Mesenchymal stem cell (in vitro differentiated cells and primary cell): Measurements from ENCODE around the gene CD274.

Source experiments
- DNase-seq: peaks from one replicate; pipeline ENCODE4 v3.0.0-alpha.2; 2013
- H2AFZ ChIP-seq: one replicate; pipeline ENCODE4 v1.6.1; 2013; ENCODE audit warnings: low read depth, mild to moderate bottlenecking, control low read depth, inconsistent platforms, low read length, moderate library complexity
- H2AK5ac ChIP-seq: 2 replicates; pipeline ENCODE4 v1.6.1; 2013; ENCODE audit warnings: low read length, moderate library complexity, mild to moderate bottlenecking, inconsistent platforms; ENCODE audit not compliant: severe bottlenecking
- H2BK120ac ChIP-seq: one replicate; pipeline ENCODE4 v1.6.1; 2013; ENCODE audit warnings: low read depth, mild to moderate bottlenecking, inconsistent platforms, low read length, moderate library complexity
- H2BK12ac ChIP-seq, 2 experiments: one replicate each; pipeline ENCODE4 v1.6.1; 2013; ENCODE audit warnings: inconsistent platforms in 2 of 2, low read length in 2 of 2, mild to moderate bottlenecking in 2 of 2, moderate library complexity in 2 of 2, control low read depth in 1 of 2
- H2BK15ac ChIP-seq: one replicate; pipeline ENCODE4 v1.6.1; 2013; ENCODE audit warnings: mild to moderate bottlenecking, low read depth, inconsistent platforms; ENCODE audit not compliant: poor library complexity, severe bottlenecking
- H2BK5ac ChIP-seq: 2 replicates; pipeline ENCODE4 v1.6.1; 2013; ENCODE audit warnings: low read depth, mild to moderate bottlenecking, low read length, control low read depth, inconsistent platforms; ENCODE audit not compliant: poor library complexity, severe bottlenecking
- H3K14ac ChIP-seq, 2 experiments: one replicate each; pipeline ENCODE4 v1.6.1; 2013; ENCODE audit warnings: inconsistent platforms in 2 of 2, low read length in 2 of 2, control low read depth in 1 of 2, mild to moderate bottlenecking in 1 of 2, moderate library complexity in 1 of 2
- H3K18ac ChIP-seq, 2 experiments: one replicate each; pipeline ENCODE4 v1.6.1; 2013; ENCODE audit warnings: inconsistent platforms in 2 of 2, low read length in 2 of 2, control low read depth in 1 of 2, low read depth in 1 of 2, mild to moderate bottlenecking in 1 of 2
- H3K23ac ChIP-seq, 2 experiments: one replicate each; pipeline ENCODE4 v1.6.1; 2013; ENCODE audit warnings: inconsistent platforms in 2 of 2, low read length in 2 of 2, mild to moderate bottlenecking in 2 of 2, moderate library complexity in 2 of 2, control low read depth in 1 of 2
- H3K27ac ChIP-seq: 2 replicates; pipeline ENCODE4 v1.5.1; 2013; ENCODE audit warnings: mild to moderate bottlenecking, moderate library complexity, low read length, control low read depth, inconsistent platforms; ENCODE audit not compliant: poor library complexity, severe bottlenecking
- H3K27me3 ChIP-seq, 2 experiments: 2 replicates each; pipeline versions ENCODE4 v1.6.1 to v1.7.0; 2013; ENCODE audit warnings: low read length in 2 of 2, mild to moderate bottlenecking in 2 of 2, moderate library complexity in 2 of 2, control low read depth in 1 of 2, inconsistent platforms in 1 of 2; ENCODE audit not compliant: control insufficient read depth in 1 of 2, insufficient read depth in 1 of 2
- H3K36me3 ChIP-seq, 2 experiments: 2 replicates each; pipeline versions ENCODE4 v1.6.1 to v1.7.0; 2013; ENCODE audit warnings: low read length in 2 of 2, control low read depth in 1 of 2, inconsistent platforms in 1 of 2, low read depth in 1 of 2, mild to moderate bottlenecking in 1 of 2; ENCODE audit not compliant: insufficient read depth in 2 of 2, control insufficient read depth in 1 of 2
- H3K4ac ChIP-seq, 2 experiments: one replicate each; pipeline ENCODE4 v1.6.1; 2013; ENCODE audit warnings: inconsistent platforms in 2 of 2, low read length in 2 of 2, mild to moderate bottlenecking in 2 of 2, moderate library complexity in 2 of 2, control low read depth in 1 of 2, low read depth in 1 of 2
- H3K4me1 ChIP-seq: 2 replicates; pipeline ENCODE4 v1.6.1; 2013; ENCODE audit warnings: low read depth, low read length, control low read depth; ENCODE audit not compliant: control insufficient read depth, insufficient read depth
- H3K4me2 ChIP-seq: 2 replicates; pipeline ENCODE4 v1.6.1; 2013; ENCODE audit warnings: low read length, mild to moderate bottlenecking, inconsistent platforms; ENCODE audit not compliant: poor library complexity, severe bottlenecking
- H3K4me3 ChIP-seq, 2 experiments: 2 replicates each; pipeline versions ENCODE4 v1.5.1 to v1.7.0; 2013; ENCODE audit warnings: low read length in 2 of 2, mild to moderate bottlenecking in 2 of 2, control low read depth in 1 of 2, low read depth in 1 of 2; ENCODE audit not compliant: insufficient read depth in 1 of 2
- H3K79me1 ChIP-seq: replicated peaks from 2 replicates; pipeline ENCODE4 v1.6.1; 2013; ENCODE audit warnings: mild to moderate bottlenecking, control low read depth, low read length, inconsistent platforms; ENCODE audit not compliant: poor library complexity, severe bottlenecking
- H3K9ac ChIP-seq: 2 replicates; pipeline ENCODE4 v1.7.0; 2013; ENCODE audit warnings: mild to moderate bottlenecking, low read length, moderate library complexity
- H3K9me3 ChIP-seq: 2 replicates; pipeline ENCODE4 v1.7.0; 2013; ENCODE audit warnings: mild to moderate bottlenecking, low read length; ENCODE audit not compliant: control insufficient read depth
- H4K8ac ChIP-seq: one replicate; pipeline ENCODE4 v1.6.1; 2013; ENCODE audit warnings: inconsistent platforms, mild to moderate bottlenecking, low read length, moderate library complexity
- H4K91ac ChIP-seq: one replicate; pipeline ENCODE4 v1.6.1; 2013; ENCODE audit warnings: mild to moderate bottlenecking, low read length, inconsistent platforms
- WGBS: methylation state at CpG from one replicate; pipeline ENCODE4 v1.1.7; 2013; ENCODE audit warnings: mixed read lengths; 5-methylcytosine and 5-hydroxymethylcytosine counted together

The CD274 gene

GRCh38 chr9:5502553-5502952, 52.2 kb downstream of the CD274 start:
- no peak overlapping the region for H2BK120ac ChIP-seq
- H2AFZ ChIP-seq: no peak overlapping the region
- 96% methylated on average over 6 of the region's 6 CpGs for WGBS
- H3K14ac ChIP-seq: peak overlapping the region in 1 of 2 experiments; percentile 46
- peak overlapping the region; percentile 82 for H4K8ac ChIP-seq
- H3K18ac ChIP-seq: no peak overlapping the region
- no peak overlapping the region for H3K4me2 ChIP-seq
- no peaks in the 10 kb centered on the region for H3K79me1 ChIP-seq
- peak overlapping the region in 1 of 2 experiments; percentile 12 for H3K4me3 ChIP-seq
- no peak for DNase-seq
- peak overlapping the region; percentile 77 for H4K91ac ChIP-seq
- H3K4ac ChIP-seq: peak overlapping the region in 1 of 2 experiments; percentile 35
- no peak overlapping the region for H2AK5ac ChIP-seq
- H2BK15ac ChIP-seq: peak overlapping the region; percentile 13
- H3K9me3 ChIP-seq: peaks cover 5% of the 10 kb centered on the region
- H3K27me3 ChIP-seq: no peaks in the 10 kb centered on the region
- H2BK12ac ChIP-seq: peak overlapping the region; percentile 0 to 69
- H3K27ac ChIP-seq: no peak overlapping the region
- H3K9ac ChIP-seq: no peak overlapping the region
- H3K23ac ChIP-seq: no peak overlapping the region
- no peak overlapping the region for H2BK5ac ChIP-seq
- H3K4me1 ChIP-seq: no peaks in the 10 kb centered on the region
- no peaks in the 10 kb centered on the region for H3K36me3 ChIP-seq

- Histone ChIP-seq H3K4me2 (no peak overlapping the region), H3K9ac (peak overlapping the region; percentile 93), H2BK12ac (no peak overlapping the region), H3K9me3 (no peaks in the 10 kb centered on the region), H2BK120ac (no peak overlapping the region), H3K18ac (no peak overlapping the region), H3K4ac (no peak overlapping the region), H4K8ac (no peak overlapping the region), H3K36me3 (no peaks in the 10 kb centered on the region), H3K79me1 (peaks cover 6% of the 10 kb centered on the region), H2BK5ac (peak overlapping the region; percentile 81), H3K4me3 (peak overlapping the region in 1 of 2 experiments; percentile 84), H2AFZ (no peak overlapping the region), H3K27me3 (no peaks in the 10 kb centered on the region), H3K4me1 (peaks cover 7% of the 10 kb centered on the region), H3K14ac (no peak overlapping the region), H4K91ac (no peak overlapping the region), H3K27ac (peak overlapping the region; percentile 91), H3K23ac (no peak overlapping the region), H2BK15ac (no peak overlapping the region), H2AK5ac (no peak overlapping the region)
- 0% methylated on average over 2 of the region's 2 CpGs for WGBS
- DNase-seq: peak; percentile 90
Measured at GRCh38 chr9:5509573-5509972, 59.2 kb downstream of the CD274 start.

GRCh38 chr9:5510360-5510931, 60.1 kb downstream of the CD274 start, which contains the start of gene PDCD1LG2:
Gene PDCD1LG2 (plus strand): TSS chr9:5510531. CDS start chr9:5522547, 12,016 bp downstream.
- H3K9me3 ChIP-seq: no peaks in the 10 kb centered on the region
- H2BK15ac ChIP-seq: no peak within 1 kb of the TSS
- H3K4me2 ChIP-seq: peak within 1 kb of the TSS; percentile 18
- H3K79me1 ChIP-seq: peaks cover 8% of the 10 kb centered on the region
- no peak within 1 kb of the TSS for H3K23ac ChIP-seq
- H2BK12ac ChIP-seq: peak within 1 kb of the TSS; percentile 81 to 100
- peak within 1 kb of the TSS; percentile 57 to 84 for H3K4ac ChIP-seq
- peak within 1 kb of the TSS; percentile 81 for H2BK120ac ChIP-seq
- H3K14ac ChIP-seq: no peak within 1 kb of the TSS
- peak within 1 kb of the TSS; percentile 74 for H4K91ac ChIP-seq
- H3K4me1 ChIP-seq: peaks cover 10% of the 10 kb centered on the region
- peak within 1 kb of the TSS; percentile 96 for H4K8ac ChIP-seq
- H3K18ac ChIP-seq: peak within 1 kb of the TSS; percentile 70 to 81
- H3K27me3 ChIP-seq: no peaks in the 10 kb centered on the region
- WGBS: 0% methylated on average over 3 of the region's 4 CpGs
- H2AK5ac ChIP-seq: peak within 1 kb of the TSS; percentile 25
- peak within 1 kb of the TSS; percentile 2 for H2AFZ ChIP-seq
- DNase-seq: peak; percentile 89
- peak within 1 kb of the TSS; percentile 93 for H3K9ac ChIP-seq
- peak within 1 kb of the TSS; percentile 91 for H3K27ac ChIP-seq
- H3K4me3 ChIP-seq: peak within 1 kb of the TSS in 1 of 2 experiments; percentile 84
- peak within 1 kb of the TSS; percentile 81 for H2BK5ac ChIP-seq
- no peaks in the 10 kb centered on the region for H3K36me3 ChIP-seq

GRCh38 chr9:5510989-5511388, 60.6 kb downstream of the CD274 start:
- H3K36me3 ChIP-seq: no peaks in the 10 kb centered on the region
- no peak overlapping the region for H3K14ac ChIP-seq
- DNase-seq: no peak
- no peak overlapping the region for H4K91ac ChIP-seq
- H2BK120ac ChIP-seq: no peak overlapping the region
- no peak overlapping the region for H3K23ac ChIP-seq
- peak overlapping the region; percentile 93 for H3K9ac ChIP-seq
- H2BK5ac ChIP-seq: peak overlapping the region; percentile 68
- no peak overlapping the region for H3K4me2 ChIP-seq
- H2AK5ac ChIP-seq: no peak overlapping the region
- peak overlapping the region; percentile 91 for H3K27ac ChIP-seq
- peaks cover 10% of the 10 kb centered on the region for H3K4me1 ChIP-seq
- peak overlapping the region in 1 of 2 experiments; percentile 81 for H3K18ac ChIP-seq
- no peaks in the 10 kb centered on the region for H3K9me3 ChIP-seq
- no peak overlapping the region for H2BK15ac ChIP-seq
- no peak overlapping the region for H2BK12ac ChIP-seq
- H3K27me3 ChIP-seq: no peaks in the 10 kb centered on the region
- peak overlapping the region; percentile 2 for H2AFZ ChIP-seq
- 80% methylated on average over 2 of the region's 3 CpGs for WGBS
- H3K4ac ChIP-seq: no peak overlapping the region
- no peak overlapping the region for H4K8ac ChIP-seq
- peak overlapping the region in 1 of 2 experiments; percentile 84 for H3K4me3 ChIP-seq
- peaks cover 8% of the 10 kb centered on the region for H3K79me1 ChIP-seq
